GM23338 (cell line): ENCODE data around the gene HSDL2. TPM values are rescaled to one million over a fixed set of nuclear protein-coding genes. Genes with fewer than 3 reads are reported as not detected.

Source experiments
- ATAC-seq: fragments of 200-7000 bp; cut with Tn5 transposase; 3 replicates; pipeline ENCODE4 v1.9.1; 2020
- DNase-seq: peaks from one replicate; pipeline ENCODE4 v3.0.0-alpha.2; 2015; ENCODE audit warnings: low spot score
- H2AFZ ChIP-seq: fragments of 200-600 bp; sonication (generic); 2 replicates; pipeline ENCODE4 v1.8.0; 2016; ENCODE audit warnings: antibody characterized with exemption, mild to moderate bottlenecking, moderate library complexity
- H3F3A ChIP-seq: fragments of 200-600 bp; sonication (generic); replicated peaks from 2 replicates; pipeline ENCODE4 v1.8.0; 2017; ENCODE audit warnings: antibody characterized with exemption, mixed run types, low read depth
- H3K27ac ChIP-seq: fragments of 200-600 bp; sonication (generic); 2 replicates; pipeline ENCODE4 v1.6.1; 2016; ENCODE audit warnings: low read depth
- H3K27me3 ChIP-seq: fragments of 200-600 bp; sonication (generic); 2 replicates; pipeline ENCODE4 v1.8.0; 2016; ENCODE audit warnings: mild to moderate bottlenecking, mixed run types, moderate library complexity; ENCODE audit not compliant: insufficient read depth
- H3K36me3 ChIP-seq: fragments of 200-600 bp; sonication (generic); 2 replicates; pipeline ENCODE4 v1.8.0; 2016; ENCODE audit warnings: mild to moderate bottlenecking; ENCODE audit not compliant: insufficient read depth
- H3K4me1 ChIP-seq: fragments of 200-600 bp; sonication (generic); 2 replicates; pipeline ENCODE4 v1.8.0; 2016; ENCODE audit warnings: mild to moderate bottlenecking, moderate library complexity; ENCODE audit not compliant: insufficient read depth
- H3K4me2 ChIP-seq: fragments of 200-600 bp; sonication (generic); 2 replicates; pipeline ENCODE4 v1.7.1; 2017; ENCODE audit warnings: mixed run types
- H3K4me3 ChIP-seq: fragments of 200-600 bp; sonication (generic); 2 replicates; pipeline ENCODE4 v1.6.1; 2016; ENCODE audit warnings: mixed run types
- H3K79me2 ChIP-seq: fragments of 200-600 bp; sonication (generic); replicated peaks from 2 replicates; pipeline ENCODE4 v1.8.0; 2017; ENCODE audit warnings: mild to moderate bottlenecking; ENCODE audit not compliant: insufficient read depth
- H3K9me2 ChIP-seq: fragments of 200-600 bp; sonication (generic); 2 replicates; pipeline ENCODE4 v1.8.0; 2017; ENCODE audit not compliant: insufficient read depth
- H4K20me1 ChIP-seq: fragments of 200-600 bp; sonication (generic); replicated peaks from 2 replicates; pipeline ENCODE4 v1.8.0; 2017; ENCODE audit warnings: mild to moderate bottlenecking; ENCODE audit not compliant: insufficient read depth
- H3K27ac Mint-ChIP-seq: 2 replicates; pipeline ENCODE4 v1.8.0; 2020; ENCODE audit warnings: inconsistent platforms, mild to moderate bottlenecking, moderate library complexity, mixed read lengths
- H3K27me3 Mint-ChIP-seq: 3 replicates; pipeline ENCODE4 v1.8.0; 2022; ENCODE audit warnings: low read depth, mild to moderate bottlenecking, moderate library complexity, mixed read lengths, inconsistent platforms; ENCODE audit not compliant: insufficient read depth, poor library complexity
- H3K36me3 Mint-ChIP-seq: 3 replicates; pipeline ENCODE4 v1.8.0; 2021; ENCODE audit warnings: low read depth, mild to moderate bottlenecking, inconsistent platforms, moderate library complexity, mixed read lengths
- H3K4me1 Mint-ChIP-seq: 3 replicates; pipeline ENCODE4 v1.8.0; 2020; ENCODE audit warnings: mild to moderate bottlenecking, inconsistent platforms, mixed read lengths
- H3K4me3 Mint-ChIP-seq: 3 replicates; pipeline ENCODE4 v1.8.0; 2021; ENCODE audit warnings: moderate library complexity, mild to moderate bottlenecking, inconsistent platforms, mixed read lengths
- H3K9me3 Mint-ChIP-seq: 3 replicates; pipeline ENCODE4 v1.8.0; 2020; ENCODE audit warnings: moderate library complexity, mild to moderate bottlenecking, inconsistent platforms, mixed read lengths
- CREB1 ChIP-seq: fragments of 250-450 bp; sonication (Bioruptor Pico); IDR thresholded peaks from 2 replicates; pipeline ENCODE4 v1.5.0; 2020; ENCODE audit warnings: low read depth, mild to moderate bottlenecking, moderate library complexity
- ETS1 ChIP-seq: IDR thresholded peaks from 2 replicates; pipeline ENCODE4 v1.6.1; 2016; ENCODE audit warnings: antibody characterized with exemption
- EZH2 ChIP-seq: fragments of 200-600 bp; sonication (generic); IDR thresholded peaks from one replicate; pipeline ENCODE4 v1.8.0; 2017; ENCODE audit warnings: antibody characterized with exemption, mild to moderate bottlenecking, low read depth; ENCODE audit not compliant: unreplicated experiment
- EZH2phosphoT487 ChIP-seq: fragments of 200-600 bp; sonication (generic); IDR thresholded peaks from one replicate; pipeline ENCODE4 v1.8.1; 2018; ENCODE audit warnings: antibody characterized with exemption; ENCODE audit not compliant: unreplicated experiment
- JUNB ChIP-seq: IDR thresholded peaks from one replicate; pipeline ENCODE4 v1.6.1; 2016; ENCODE audit warnings: antibody characterized with exemption; ENCODE audit not compliant: unreplicated experiment
- NANOG ChIP-seq: IDR thresholded peaks from 2 replicates; pipeline ENCODE4 v1.6.1; 2016; ENCODE audit warnings: antibody characterized with exemption, borderline replicate concordance
- POLR2AphosphoS5 ChIP-seq: IDR thresholded peaks from 2 replicates; pipeline ENCODE4 v1.6.1; 2016; ENCODE audit warnings: antibody characterized with exemption, low read depth
- REST ChIP-seq: IDR thresholded peaks from one replicate; pipeline ENCODE4 v1.6.1; 2018; ENCODE audit warnings: antibody characterized with exemption; ENCODE audit not compliant: unreplicated experiment
- STAT1 ChIP-seq: IDR thresholded peaks from one replicate; pipeline ENCODE4 v1.6.1; 2016; ENCODE audit warnings: antibody characterized with exemption; ENCODE audit not compliant: unreplicated experiment
- ZNF114 ChIP-seq: fragments of 250-450 bp; sonication (Bioruptor Pico); IDR thresholded peaks from 2 replicates; pipeline ENCODE4 v1.5.0; 2020; ENCODE audit warnings: mild to moderate bottlenecking, moderate library complexity
- ZNF331 ChIP-seq: fragments of 250-450 bp; sonication (Bioruptor Pico); IDR thresholded peaks from 2 replicates; pipeline ENCODE4 v1.5.0; 2020; ENCODE audit warnings: low read depth, mild to moderate bottlenecking, moderate library complexity
- ZNF462 ChIP-seq: fragments of 250-450 bp; sonication (Bioruptor Pico); IDR thresholded peaks from 2 replicates; pipeline ENCODE4 v1.5.0; 2020; ENCODE audit warnings: mild to moderate bottlenecking, moderate library complexity
- polyA plus RNA-seq: library from polyadenylated mRNA; unstranded; fragments of >200 nt; fragmentation: Nextera tagmentation; extraction: Ambion mirVana; gene quantifications from 2 replicates; pipeline ENCODE4 v1.2.1, GENCODE V29; 2016
- total RNA-seq: library from RNA; depleted of rRNA; stranded (reverse); fragments of >200 nt; shearing (Covaris generic); gene quantifications from 2 replicates; pipeline ENCODE4 v1.2.3, GENCODE V29; 2014
- TF ChIP-seq, protein P1 (sequence below), 2 experiments: fragments of 200-600 bp in 1 of 2; sonication (generic) in 1 of 2; conservative IDR thresholded peaks; 2 replicates each; pipeline versions ENCODE4 v1.5.1 to v1.6.1; 2016 to 2017; ENCODE audit warnings: antibody characterized with exemption in 2 of 2, low read depth in 2 of 2, mild to moderate bottlenecking in 2 of 2, moderate library complexity in 1 of 2

The HSDL2 gene
- total and polyA plus RNA-seq, 2 experiments from 2014 or later: 11.4 to 15.3 TPM

DNA sequence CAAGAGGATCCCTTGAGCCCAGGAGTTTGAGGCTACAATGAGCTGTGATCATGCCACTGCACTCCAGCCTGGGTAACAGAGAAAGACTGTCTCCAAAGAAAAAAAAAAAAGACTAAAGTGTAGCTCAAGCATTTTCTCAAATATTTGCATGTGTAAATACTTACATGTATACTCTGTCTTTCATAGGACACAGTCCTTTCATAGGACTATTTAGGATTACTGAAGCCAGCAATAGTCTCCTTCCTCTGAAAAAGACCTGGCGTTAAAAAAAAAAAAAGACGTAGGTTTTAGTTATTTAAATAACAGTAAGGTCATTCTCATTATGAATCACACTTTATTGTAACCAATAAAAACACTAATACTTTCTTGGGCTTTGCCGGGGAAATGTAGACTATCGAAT is 29.9 kb downstream of the HSDL2 start:
- ATAC-seq (no peak), DNase-seq (no peak)
- TF ChIP-seq ZNF114 (no peak), ZNF331 (CRISPR knock-in tag) (no peak), POLR2AphosphoS5 (no peak), JUNB (no peak), ZNF462 (CRISPR knock-in tag) (no peak), NANOG (no peak), CREB1 (CRISPR knock-in tag) (no peak), STAT1 (no peak), ETS1 (no peak), REST (no peak), EZH2 (no peak), EZH2phosphoT487 (no peak)
- TF ChIP-seq, protein P1, sequence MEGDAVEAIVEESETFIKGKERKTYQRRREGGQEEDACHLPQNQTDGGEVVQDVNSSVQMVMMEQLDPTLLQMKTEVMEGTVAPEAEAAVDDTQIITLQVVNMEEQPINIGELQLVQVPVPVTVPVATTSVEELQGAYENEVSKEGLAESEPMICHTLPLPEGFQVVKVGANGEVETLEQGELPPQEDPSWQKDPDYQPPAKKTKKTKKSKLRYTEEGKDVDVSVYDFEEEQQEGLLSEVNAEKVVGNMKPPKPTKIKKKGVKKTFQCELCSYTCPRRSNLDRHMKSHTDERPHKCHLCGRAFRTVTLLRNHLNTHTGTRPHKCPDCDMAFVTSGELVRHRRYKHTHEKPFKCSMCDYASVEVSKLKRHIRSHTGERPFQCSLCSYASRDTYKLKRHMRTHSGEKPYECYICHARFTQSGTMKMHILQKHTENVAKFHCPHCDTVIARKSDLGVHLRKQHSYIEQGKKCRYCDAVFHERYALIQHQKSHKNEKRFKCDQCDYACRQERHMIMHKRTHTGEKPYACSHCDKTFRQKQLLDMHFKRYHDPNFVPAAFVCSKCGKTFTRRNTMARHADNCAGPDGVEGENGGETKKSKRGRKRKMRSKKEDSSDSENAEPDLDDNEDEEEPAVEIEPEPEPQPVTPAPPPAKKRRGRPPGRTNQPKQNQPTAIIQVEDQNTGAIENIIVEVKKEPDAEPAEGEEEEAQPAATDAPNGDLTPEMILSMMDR (conservative IDR thresholded peaks at IDR 0.05; ENCODE audit: low read depth in 2 of 2): no peak
- Histone ChIP-seq H2AFZ (no peak overlapping the region), H3K27ac (no peak overlapping the region; the same call in 1 of the 2 replicates), H3K27me3 (no peaks in the 10 kb centered on the region), H3K4me1 (no peaks in the 10 kb centered on the region), H3K4me2 (no peak overlapping the region), H3F3A (no peaks in the 10 kb centered on the region), H4K20me1 (no peaks in the 10 kb centered on the region), H3K79me2 (no peaks in the 10 kb centered on the region), H3K36me3 (no peaks in the 10 kb centered on the region), H3K9me2 (no peaks in the 10 kb centered on the region), H3K4me3 (no peak overlapping the region)
- peaks cover 4% of the 10 kb centered on the region for H3K27me3 Mint-ChIP-seq
- H3K36me3 Mint-ChIP-seq: peaks cover 9% of the 10 kb centered on the region; the same call in 1 of the 3 replicates
- no peaks in the 10 kb centered on the region for H3K9me3 Mint-ChIP-seq
- H3K4me3 Mint-ChIP-seq: no peak overlapping the region
- no peak overlapping the region for H3K27ac Mint-ChIP-seq
- peaks cover 11% of the 10 kb centered on the region for H3K4me1 Mint-ChIP-seq
